Measurements from ENCODE around the gene KCNQ4.

The KCNQ4 gene

DNA sequence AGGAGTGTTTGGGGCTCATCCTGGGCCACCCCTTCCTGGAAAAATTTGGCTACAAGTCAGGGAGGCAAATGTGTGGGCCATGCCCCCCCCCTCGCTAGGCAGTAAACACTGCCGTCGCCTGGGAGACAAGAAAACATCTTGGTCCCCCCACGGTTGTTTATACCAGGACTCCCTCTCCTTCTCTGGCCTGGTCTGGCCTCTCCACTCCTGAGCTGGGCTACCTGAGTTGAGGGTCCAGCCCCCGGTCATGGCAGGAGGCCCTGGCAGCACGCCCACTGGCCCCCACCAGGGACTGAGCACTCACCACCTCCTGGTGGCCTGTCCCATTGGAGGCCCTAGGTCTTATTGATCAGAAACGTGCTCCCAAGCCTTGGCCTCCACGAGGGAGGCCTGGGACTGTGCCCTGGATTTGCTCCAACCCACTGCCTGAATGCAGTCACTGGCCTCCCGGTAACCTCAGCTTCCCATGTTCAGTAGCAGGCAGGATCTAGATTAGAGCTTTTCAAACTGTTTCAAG is 15.8 kb downstream of the KCNQ4 start:
- H3K4me3 ChIP-seq (ENCODE audit: control insufficient read depth, low read depth, low read length) = no peak overlapping the region
- TF ChIP-seq, protein P1, sequence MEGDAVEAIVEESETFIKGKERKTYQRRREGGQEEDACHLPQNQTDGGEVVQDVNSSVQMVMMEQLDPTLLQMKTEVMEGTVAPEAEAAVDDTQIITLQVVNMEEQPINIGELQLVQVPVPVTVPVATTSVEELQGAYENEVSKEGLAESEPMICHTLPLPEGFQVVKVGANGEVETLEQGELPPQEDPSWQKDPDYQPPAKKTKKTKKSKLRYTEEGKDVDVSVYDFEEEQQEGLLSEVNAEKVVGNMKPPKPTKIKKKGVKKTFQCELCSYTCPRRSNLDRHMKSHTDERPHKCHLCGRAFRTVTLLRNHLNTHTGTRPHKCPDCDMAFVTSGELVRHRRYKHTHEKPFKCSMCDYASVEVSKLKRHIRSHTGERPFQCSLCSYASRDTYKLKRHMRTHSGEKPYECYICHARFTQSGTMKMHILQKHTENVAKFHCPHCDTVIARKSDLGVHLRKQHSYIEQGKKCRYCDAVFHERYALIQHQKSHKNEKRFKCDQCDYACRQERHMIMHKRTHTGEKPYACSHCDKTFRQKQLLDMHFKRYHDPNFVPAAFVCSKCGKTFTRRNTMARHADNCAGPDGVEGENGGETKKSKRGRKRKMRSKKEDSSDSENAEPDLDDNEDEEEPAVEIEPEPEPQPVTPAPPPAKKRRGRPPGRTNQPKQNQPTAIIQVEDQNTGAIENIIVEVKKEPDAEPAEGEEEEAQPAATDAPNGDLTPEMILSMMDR (conservative IDR thresholded peaks at IDR 0.05; ENCODE audit: control insufficient read depth, insufficient read depth, low read depth, low read length) = no peak
- DNase-seq (ENCODE audit: low read depth) = peak; percentile 50

DNA sequence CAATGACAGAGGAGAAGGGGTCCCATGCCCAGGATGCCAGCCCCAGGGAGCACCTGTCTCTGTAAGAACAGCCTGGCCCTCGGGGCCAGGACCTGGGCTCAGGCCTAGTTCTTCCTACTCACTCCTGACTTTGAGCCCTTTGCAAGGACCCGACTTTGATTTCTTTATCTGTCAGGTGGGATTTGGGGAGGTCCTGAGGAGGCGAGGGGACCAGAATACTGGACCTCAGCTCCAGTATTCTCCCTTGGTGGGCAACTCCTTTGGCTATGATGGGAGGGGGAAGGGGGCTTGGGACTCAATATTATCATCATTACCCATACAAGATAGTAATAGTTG is 18.1 kb downstream of the KCNQ4 start:
- no peak for DNase-seq (ENCODE audit: low read depth)
- peak overlapping the region; percentile 37 for H3K4me3 ChIP-seq (ENCODE audit: control insufficient read depth, low read depth, low read length)
- TF ChIP-seq, protein P1 (conservative IDR thresholded peaks at IDR 0.05; ENCODE audit: control insufficient read depth, insufficient read depth, low read depth, low read length) = no peak

GRCh38 chr1:40802078-40802741 is 18.6 kb downstream of the KCNQ4 start:
- DNase-seq (ENCODE audit: low read depth) = peak; percentile 55
- TF ChIP-seq, protein P1 (conservative IDR thresholded peaks at IDR 0.05; ENCODE audit: control insufficient read depth, insufficient read depth, low read depth, low read length) = no peak
- H3K4me3 ChIP-seq (ENCODE audit: control insufficient read depth, low read depth, low read length) = peak overlapping the region; percentile 37

GRCh38 chr1:40802742-40803113 is 19.1 kb downstream of the KCNQ4 start:
- TF ChIP-seq, protein P1 (conservative IDR thresholded peaks at IDR 0.05; ENCODE audit: control insufficient read depth, insufficient read depth, low read depth, low read length) = no peak
- no peak for DNase-seq (ENCODE audit: low read depth)
- no peak overlapping the region for H3K4me3 ChIP-seq (ENCODE audit: control insufficient read depth, low read depth, low read length)

GRCh38 chr1:40803447-40803846 is 19.9 kb downstream of the KCNQ4 start:
- TF ChIP-seq, protein P1 (conservative IDR thresholded peaks at IDR 0.05; ENCODE audit: control insufficient read depth, insufficient read depth, low read depth, low read length) = no peak
- DNase-seq (ENCODE audit: low read depth) = no peak
- no peak overlapping the region for H3K4me3 ChIP-seq (ENCODE audit: control insufficient read depth, low read depth, low read length)

- H3K4me3 ChIP-seq (ENCODE audit: control insufficient read depth, low read depth, low read length) = no peak overlapping the region
- no peak for DNase-seq (ENCODE audit: low read depth)
- TF ChIP-seq, protein P1 (conservative IDR thresholded peaks at IDR 0.05; ENCODE audit: control insufficient read depth, insufficient read depth, low read depth, low read length) = no peak
Observed at GRCh38 chr1:40803902-40804301, 20.3 kb downstream of the KCNQ4 start.

Data from fibroblast of mammary gland (primary cell).